ENCODE results near the gene CAMKK1. TPM values are rescaled to one million over a fixed set of nuclear protein-coding genes. Genes with fewer than 3 reads are reported as not detected.
A peak's percentile ranks its signal among the peaks of the same experiment; 100 is the strongest.

Gene CAMKK1
- total and polyA plus RNA-seq, 9 of the 15 experiments (the other 6 are each of a cell fraction or from before 2014, with no cell fraction given) = 0.34 to 7.5 (median 4.9) TPM

- TF ChIP-seq ARID4B (CRISPR knock-in tag; IDR thresholded peaks at IDR 0.05) = peak; percentile 66; the same call in 1 of the 2 replicates
- TF ChIP-seq MTA1 (IDR thresholded peaks at IDR 0.05; ENCODE audit: borderline replicate concordance) = 0 out of 2 replicates have a peak, but pooled peaks have one; percentile 26
- peak; percentile 37; the same call in 1 of the 2 replicates for TF ChIP-seq PKNOX1 (IDR thresholded peaks at IDR 0.05)
- TF ChIP-seq GTF2E2 (tag; IDR thresholded peaks at IDR 0.05) = no peak
- no peak for TF ChIP-seq ZNF695 (CRISPR knock-in tag; IDR thresholded peaks at IDR 0.05)
- peak in 1 of 2 experiments; percentile 62; a peak in 1 of 4 replicates for TF ChIP-seq MAZ (CRISPR knock-in tag; conservative IDR thresholded peaks at IDR 0.05 in 1 of 2, IDR thresholded peaks at IDR 0.05 in 1 of 2)
- no peak for TF ChIP-seq ZBED1 (IDR thresholded peaks at IDR 0.05)
- peak; percentile 74 for TF ChIP-seq USF2 (CRISPR knock-in tag; IDR thresholded peaks at IDR 0.05)
- TF ChIP-seq EGR1 (conservative IDR thresholded peaks at IDR 0.05) = peak; percentile 78
- peak; percentile 28; the same call in 1 of the 2 replicates for TF ChIP-seq CTBP1 (IDR thresholded peaks at IDR 0.05; ENCODE audit: borderline replicate concordance)
- no peak for TF ChIP-seq HNRNPK (IDR thresholded peaks at IDR 0.05; ENCODE audit: low read depth, low read length, poor library complexity, severe bottlenecking)
- no peak for TF ChIP-seq SAFB2 (IDR thresholded peaks at IDR 0.05; ENCODE audit: borderline replicate concordance, low read depth, low read length, severe bottlenecking)
- TF ChIP-seq MNT (conservative IDR thresholded peaks at IDR 0.05) = peak; percentile 94 to 96
- TF ChIP-seq YBX1 (IDR thresholded peaks at IDR 0.05) = no peak
Measured at GRCh38 chr17:3892095-3892998, 506 bp downstream of the CAMKK1 start (continued).
